CD14-positive monocyte (primary cell): ENCODE data around the gene REPIN1. TPM values are rescaled to one million over a fixed set of nuclear protein-coding genes. Genes with fewer than 3 reads are reported as not detected.

ENCODE experiments used
- DNase-seq, 3 donors: peaks; one replicate each; pipeline ENCODE4 v3.0.0-alpha.2; 2011 to 2022
- H2AFZ ChIP-seq: 2 replicates; pipeline ENCODE4 v1.6.0; 2012; ENCODE audit warnings: mild to moderate bottlenecking, low read depth, low read length, inconsistent platforms; ENCODE audit not compliant: insufficient read depth, poor library complexity, severe bottlenecking
- H3K27ac ChIP-seq, 2 donors: 1 replicate in 1 of 2; 2 replicates in 1 of 2; pipeline ENCODE4 v1.5.1; 2012 to 2013; ENCODE audit warnings: low read length in 2 of 2, control low read depth in 1 of 2, inconsistent platforms in 1 of 2, low read depth in 1 of 2, mild to moderate bottlenecking in 1 of 2
- H3K27me3 ChIP-seq, 2 donors: one replicate each; pipeline versions ENCODE4 v1.6.0 to v1.6.1; 2011 to 2013; ENCODE audit warnings: low read length in 2 of 2; ENCODE audit not compliant: control insufficient read depth in 2 of 2, insufficient read depth in 2 of 2
- H3K36me3 ChIP-seq, 2 donors: replicated peaks in 1 of 2; 1 replicate in 1 of 2; 2 replicates in 1 of 2; pipeline versions ENCODE4 v1.5.1 to v1.6.1; 2012 to 2013; ENCODE audit warnings: low read length in 2 of 2, control low read depth in 1 of 2, inconsistent platforms in 1 of 2, mild to moderate bottlenecking in 1 of 2; ENCODE audit not compliant: insufficient read depth in 2 of 2, control insufficient read depth in 1 of 2
- H3K4me1 ChIP-seq, 2 donors: 1 replicate in 1 of 2; 2 replicates in 1 of 2; pipeline versions ENCODE4 v1.5.1 to v1.6.1; 2012 to 2013; ENCODE audit warnings: low read length in 2 of 2, control low read depth in 1 of 2, inconsistent platforms in 1 of 2, mild to moderate bottlenecking in 1 of 2, moderate library complexity in 1 of 2; ENCODE audit not compliant: insufficient read depth in 2 of 2, control insufficient read depth in 1 of 2
- H3K4me2 ChIP-seq: replicated peaks from 2 replicates; pipeline ENCODE3; 2012; ENCODE audit warnings: low read length, moderate library complexity, mild to moderate bottlenecking; ENCODE audit not compliant: poor library complexity, severe bottlenecking; ENCODE audit errors: extremely low read depth
- H3K4me3 ChIP-seq, 3 experiments: fragments of 200-600 bp in 1 of 3; sonication (generic) in 1 of 3; replicated peaks in 1 of 3; 1 replicate in 2 of 3; 2 replicates in 1 of 3; pipeline ENCODE4 v1.5.1; 2011 to 2013; ENCODE audit warnings: low read length in 3 of 3, mild to moderate bottlenecking in 3 of 3, control low read depth in 2 of 3, low read depth in 2 of 3, inconsistent platforms in 1 of 3, moderate library complexity in 1 of 3
- H3K79me2 ChIP-seq: 2 replicates; pipeline ENCODE4 v1.6.0; 2012; ENCODE audit warnings: mild to moderate bottlenecking, control low read depth, inconsistent platforms, low read length, moderate library complexity; ENCODE audit not compliant: insufficient read depth
- H3K9ac ChIP-seq: 2 replicates; pipeline ENCODE4 v1.6.0; 2017; ENCODE audit warnings: low read length, mild to moderate bottlenecking; ENCODE audit not compliant: insufficient read depth, poor library complexity, severe bottlenecking
- H3K9me3 ChIP-seq, 2 donors: replicated peaks in 1 of 2; 1 replicate in 1 of 2; 2 replicates in 1 of 2; pipeline versions ENCODE4 v1.5.1 to v1.6.1; 2012 to 2013; ENCODE audit warnings: low read length in 2 of 2, control low read depth in 1 of 2; ENCODE audit not compliant: control insufficient read depth in 1 of 2, insufficient read depth in 1 of 2
- H4K20me1 ChIP-seq: 2 replicates; pipeline ENCODE4 v1.6.0; 2012; ENCODE audit warnings: mild to moderate bottlenecking, low read length, control low read depth, moderate library complexity; ENCODE audit not compliant: insufficient read depth
- H3K27ac Mint-ChIP-seq, 7 donors: one replicate each; pipeline ENCODE4 v1.8.0; 2020; ENCODE audit warnings: mild to moderate bottlenecking in 7 of 7, mixed read lengths in 7 of 7, moderate library complexity in 6 of 7, inconsistent platforms in 2 of 7
- H3K27me3 Mint-ChIP-seq, 3 donors: one replicate each; pipeline ENCODE4 v1.8.0; 2021 to 2022; ENCODE audit warnings: low read depth in 3 of 3, mild to moderate bottlenecking in 3 of 3, mixed read lengths in 3 of 3, moderate library complexity in 3 of 3, inconsistent platforms in 1 of 3
- H3K36me3 Mint-ChIP-seq, 2 donors: one replicate each; pipeline ENCODE4 v1.8.0; 2020; ENCODE audit warnings: mixed read lengths in 2 of 2, inconsistent platforms in 1 of 2, mild to moderate bottlenecking in 1 of 2
- H3K4me1 Mint-ChIP-seq: one replicate; pipeline ENCODE4 v1.8.0; 2020; ENCODE audit warnings: mild to moderate bottlenecking, mixed read lengths
- H3K4me3 Mint-ChIP-seq, 2 donors: one replicate each; pipeline ENCODE4 v1.8.0; 2020; ENCODE audit warnings: mild to moderate bottlenecking in 2 of 2, mixed read lengths in 2 of 2, moderate library complexity in 1 of 2
- H3K9me3 Mint-ChIP-seq, 7 donors: one replicate each; pipeline ENCODE4 v1.8.0; 2020 to 2022; ENCODE audit warnings: mixed read lengths in 7 of 7, mild to moderate bottlenecking in 6 of 7, moderate library complexity in 6 of 7, inconsistent platforms in 2 of 7
- WGBS: methylation state at CpG from one replicate; pipeline ENCODE4 v1.1.5; 2013; ENCODE audit warnings: missing lambda C conversion rate; ENCODE audit not compliant: insufficient coverage; 5-methylcytosine and 5-hydroxymethylcytosine counted together
- intact Hi-C, 2 donors: fragments of 100-400 bp; cut with micrococcal nuclease; formaldehyde crosslinking; loops; one replicate each; pipeline versions ENCODE4 v1.15.0 to v1.15.1; 2023
- polyA plus RNA-seq, 3 donors: library from polyadenylated mRNA; depleted of rRNA in 1 of 3; unstranded in 2 of 3; stranded (reverse) in 1 of 3; fragments of 300-500 nt in 2 of 3; fragments of >200 nt in 1 of 3; fragmentation: Illumina TruSeq in 2 of 3; gene quantifications; 1 replicate in 2 of 3; 2 replicates in 1 of 3; pipeline ENCODE4 v1.2.3, GENCODE V29; 2012 to 2021
- TF ChIP-seq, protein P1 (sequence below): fragments of 200-600 bp; IDR thresholded peaks from one replicate; pipeline ENCODE4 v1.8.0; 2022; ENCODE audit warnings: antibody characterized with exemption, mild to moderate bottlenecking

The REPIN1 gene
- polyA plus RNA-seq, 3 donors: 32.7 to 42.9 (median 39.0) TPM

DNA sequence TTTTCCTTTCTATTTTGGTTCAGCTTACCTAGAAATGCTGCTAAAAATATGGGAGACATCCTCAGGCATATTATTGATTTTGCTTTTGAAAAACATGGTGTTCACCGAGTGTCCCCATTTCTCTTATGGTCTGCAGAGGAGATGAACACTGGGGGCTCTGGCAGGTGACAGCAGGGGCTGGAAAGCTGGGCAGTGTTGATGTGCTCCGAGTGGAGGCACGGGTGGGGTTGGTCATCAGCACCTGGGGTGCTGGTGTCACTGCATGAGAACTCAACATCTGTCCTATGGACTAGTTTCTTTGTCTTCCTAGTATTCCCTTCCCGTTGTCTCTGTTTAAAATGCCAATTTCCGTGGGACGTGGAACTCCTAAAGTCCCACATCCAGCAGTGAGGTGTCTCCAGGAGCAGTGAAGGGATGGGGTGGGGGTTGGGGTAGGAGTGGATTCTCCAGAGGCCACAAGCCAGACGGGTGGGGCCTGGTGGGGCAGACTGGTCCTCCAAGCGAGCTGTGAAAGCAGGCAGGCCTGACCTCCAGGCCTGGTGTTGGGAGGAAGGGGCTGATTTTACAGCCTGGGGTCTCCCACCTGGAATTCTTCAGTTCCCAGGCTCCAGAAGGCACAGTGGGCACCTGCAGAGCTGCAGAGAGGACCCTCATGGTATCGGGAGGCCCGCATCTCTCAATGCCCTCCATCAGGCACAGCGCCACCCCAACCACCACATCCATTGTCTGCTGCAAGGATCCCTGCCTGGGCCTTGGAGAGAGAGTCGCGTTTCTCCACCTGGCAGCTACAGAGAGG is 35.0 kb downstream of the REPIN1 start:
- DNase-seq: no peak
- Histone ChIP-seq H3K4me1 (peaks cover 26 to 33% of the 10 kb centered on the region in 2 donors), H3K4me3 (peak overlapping the region in 1 of 3 experiments; percentile 84), H2AFZ (peak overlapping the region; percentile 95), H3K36me3 (peaks cover under 1 to 8% of the 10 kb centered on the region in 2 donors), H3K9me3 (no peaks in the 10 kb centered on the region), H3K79me2 (no peaks in the 10 kb centered on the region), H3K9ac (no peak overlapping the region), H4K20me1 (no peaks in the 10 kb centered on the region), H3K27me3 (no peaks in the 10 kb centered on the region), H3K4me2 (peak overlapping the region; percentile 95), H3K27ac (no peak overlapping the region)
- WGBS: 92% methylated on average over 13 of the region's 13 CpGs
- TF ChIP-seq, protein P1, sequence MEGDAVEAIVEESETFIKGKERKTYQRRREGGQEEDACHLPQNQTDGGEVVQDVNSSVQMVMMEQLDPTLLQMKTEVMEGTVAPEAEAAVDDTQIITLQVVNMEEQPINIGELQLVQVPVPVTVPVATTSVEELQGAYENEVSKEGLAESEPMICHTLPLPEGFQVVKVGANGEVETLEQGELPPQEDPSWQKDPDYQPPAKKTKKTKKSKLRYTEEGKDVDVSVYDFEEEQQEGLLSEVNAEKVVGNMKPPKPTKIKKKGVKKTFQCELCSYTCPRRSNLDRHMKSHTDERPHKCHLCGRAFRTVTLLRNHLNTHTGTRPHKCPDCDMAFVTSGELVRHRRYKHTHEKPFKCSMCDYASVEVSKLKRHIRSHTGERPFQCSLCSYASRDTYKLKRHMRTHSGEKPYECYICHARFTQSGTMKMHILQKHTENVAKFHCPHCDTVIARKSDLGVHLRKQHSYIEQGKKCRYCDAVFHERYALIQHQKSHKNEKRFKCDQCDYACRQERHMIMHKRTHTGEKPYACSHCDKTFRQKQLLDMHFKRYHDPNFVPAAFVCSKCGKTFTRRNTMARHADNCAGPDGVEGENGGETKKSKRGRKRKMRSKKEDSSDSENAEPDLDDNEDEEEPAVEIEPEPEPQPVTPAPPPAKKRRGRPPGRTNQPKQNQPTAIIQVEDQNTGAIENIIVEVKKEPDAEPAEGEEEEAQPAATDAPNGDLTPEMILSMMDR: no peak
- H3K36me3 Mint-ChIP-seq: peaks cover 6 to 13% of the 10 kb centered on the region in 2 donors
- H3K9me3 Mint-ChIP-seq: no peaks in the 10 kb centered on the region
- intact Hi-C loops: no loop called here
- peak overlapping the region; percentile 94 to 96 for H3K4me3 Mint-ChIP-seq
- H3K4me1 Mint-ChIP-seq: peaks cover 30% of the 10 kb centered on the region
- H3K27me3 Mint-ChIP-seq: peaks cover 1 to 5% (median 3%) of the 10 kb centered on the region in 3 donors
- H3K27ac Mint-ChIP-seq: peak overlapping the region in 1 of 7 donors; percentile 80

DNA sequence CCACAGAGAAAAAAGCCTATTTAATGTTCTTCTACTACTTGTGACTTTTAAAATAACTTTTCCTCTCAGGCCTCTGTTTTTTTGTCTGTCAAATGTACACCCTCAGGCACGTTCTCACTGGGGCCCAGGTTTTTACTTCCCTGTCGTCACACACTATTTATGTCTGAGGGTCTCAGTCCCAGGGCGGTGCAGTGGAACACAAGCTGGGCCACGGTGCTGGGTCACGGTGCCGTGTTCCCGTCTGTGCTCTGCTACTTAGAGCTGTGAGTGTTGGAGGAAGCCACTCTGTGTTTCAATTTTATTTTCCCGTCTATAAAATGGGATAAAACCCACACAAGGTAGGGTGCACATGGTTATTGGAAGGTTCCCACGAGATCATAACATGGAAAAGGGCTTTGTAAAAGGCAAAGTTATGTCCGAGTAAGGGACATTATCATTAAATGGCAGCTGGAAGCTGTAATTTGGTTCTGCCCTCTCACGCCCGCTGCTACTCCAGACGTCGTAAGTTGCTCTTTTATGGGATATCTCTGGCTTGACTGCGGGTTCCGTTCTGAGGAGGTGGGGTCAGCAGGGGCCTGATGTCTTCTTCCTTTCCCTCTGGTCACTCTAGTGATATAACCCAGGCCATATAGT is 35.7 kb downstream of the REPIN1 start:
- peak overlapping the region in 1 of 2 donors; percentile 60 for H3K27ac ChIP-seq
- no peaks in the 10 kb centered on the region for H3K27me3 ChIP-seq
- WGBS: 23% methylated on average over 9 of the region's 16 CpGs
- peak overlapping the region; percentile 95 for H2AFZ ChIP-seq
- peaks cover 0 to 5% (median 1%) of the 10 kb centered on the region in 3 donors for H3K27me3 Mint-ChIP-seq
- H3K36me3 ChIP-seq: peaks cover 0 to 1% of the 10 kb centered on the region in 2 donors
- H3K4me3 Mint-ChIP-seq: peak overlapping the region; percentile 94 to 96
- no peaks in the 10 kb centered on the region for H4K20me1 ChIP-seq
- DNase-seq: no peak
- H3K9ac ChIP-seq: peak overlapping the region; percentile 78
- TF ChIP-seq, protein P1: no peak
- H3K4me1 ChIP-seq: peaks cover 26 to 33% of the 10 kb centered on the region in 2 donors
- peak overlapping the region in 4 of 7 donors; percentile 19 to 80 (median 70) for H3K27ac Mint-ChIP-seq
- H3K9me3 Mint-ChIP-seq: no peaks in the 10 kb centered on the region
- intact Hi-C loops: no loop called here
- H3K4me3 ChIP-seq: peak overlapping the region; percentile 60 to 84 (median 63)
- no peaks in the 10 kb centered on the region for H3K79me2 ChIP-seq
- H3K9me3 ChIP-seq: no peaks in the 10 kb centered on the region
- peak overlapping the region; percentile 95 for H3K4me2 ChIP-seq
- peaks cover 0 to 11% of the 10 kb centered on the region in 2 donors for H3K36me3 Mint-ChIP-seq
- H3K4me1 Mint-ChIP-seq: peaks cover 30% of the 10 kb centered on the region
